ENCODE measurements around the gene PDE11A. TPM values are rescaled to one million over a fixed set of nuclear protein-coding genes. Genes with fewer than 3 reads are reported as not detected.

The PDE11A gene
- total RNA-seq, 2 experiments from 2014 or later = not detected

GRCh38 chr2:177705511-177706173, 366.9 kb downstream of the PDE11A start:
- ChIA-PET CTCF (no interaction called here), POLR2A (no interaction called here)
- no peak overlapping the region for H3K4me3 Mint-ChIP-seq
- no peak for DNase-seq
- H3K9me3 Mint-ChIP-seq = no peaks in the 10 kb centered on the region
- no peak overlapping the region for H3K27ac Mint-ChIP-seq
- peaks cover 7% of the 10 kb centered on the region for H3K27me3 Mint-ChIP-seq
- H3K4me1 Mint-ChIP-seq = peaks cover 2% of the 10 kb centered on the region
- no peaks in the 10 kb centered on the region for H3K36me3 Mint-ChIP-seq (ENCODE audit: low read depth)

GRCh38 chr2:177703159-177703558, 369.4 kb downstream of the PDE11A start:
- POLR2A ChIA-PET = no interaction called here
- Mint-ChIP-seq H3K27me3 (peaks cover 7% of the 10 kb centered on the region), H3K4me1 (peaks cover 4% of the 10 kb centered on the region), H3K36me3 (ENCODE audit: low read depth) (no peaks in the 10 kb centered on the region), H3K4me3 (no peak overlapping the region), H3K27ac (no peak overlapping the region), H3K9me3 (no peaks in the 10 kb centered on the region)
- no peak for DNase-seq
- CTCF ChIA-PET = interaction anchor here (1.5 kb wide), 1 partner anchor 14 kb away, joined by 3 read pairs; no protein-coding TSS in a partner anchor

- ChIA-PET CTCF (interaction anchor here (0.7 kb wide), 1 partner anchor 844 kb away, joined by 3 read pairs; no protein-coding TSS in a partner anchor), POLR2A (no interaction called here)
- no peaks in the 10 kb centered on the region for H3K36me3 Mint-ChIP-seq (ENCODE audit: low read depth)
- H3K27me3 Mint-ChIP-seq = peaks cover 10% of the 10 kb centered on the region
- H3K9me3 Mint-ChIP-seq = no peaks in the 10 kb centered on the region
- no peak overlapping the region for H3K27ac Mint-ChIP-seq
- H3K4me1 Mint-ChIP-seq = peaks cover 4% of the 10 kb centered on the region
- no peak overlapping the region for H3K4me3 Mint-ChIP-seq
- no peak for DNase-seq
These were observed 374.3 kb downstream of the PDE11A start for GRCh38 chr2:177698281-177698680.

- Mint-ChIP-seq H3K9me3 (no peaks in the 10 kb centered on the region), H3K36me3 (ENCODE audit: low read depth) (no peaks in the 10 kb centered on the region), H3K4me1 (peaks cover 5% of the 10 kb centered on the region), H3K27me3 (peaks cover 10% of the 10 kb centered on the region), H3K27ac (no peak overlapping the region), H3K4me3 (no peak overlapping the region)
- POLR2A ChIA-PET = no interaction called here
- DNase-seq = no peak
- CTCF ChIA-PET = interaction anchor here (0.7 kb wide), 1 partner anchor 33 kb away, joined by 3 read pairs; no protein-coding TSS in a partner anchor
These were observed 378.2 kb downstream of the PDE11A start for GRCh38 chr2:177694348-177694747.

- ChIA-PET POLR2A (no interaction called here), CTCF (interaction anchor here (1.2 to 1.3 kb wide), 2 partner anchors 12 to 25 kb away, joined by 3 to 4 read pairs; no protein-coding TSS in a partner anchor)
- Mint-ChIP-seq H3K27me3 (peaks cover 10% of the 10 kb centered on the region), H3K4me3 (no peak overlapping the region), H3K36me3 (ENCODE audit: low read depth) (no peaks in the 10 kb centered on the region), H3K4me1 (peaks cover 5% of the 10 kb centered on the region), H3K9me3 (no peaks in the 10 kb centered on the region), H3K27ac (no peak overlapping the region)
- DNase-seq = no peak
These were observed 378.8 kb downstream of the PDE11A start for GRCh38 chr2:177693658-177694339.

- peaks cover 5% of the 10 kb centered on the region for H3K4me1 Mint-ChIP-seq
- no peak overlapping the region for H3K4me3 Mint-ChIP-seq
- H3K27ac Mint-ChIP-seq = no peak overlapping the region
- no peaks in the 10 kb centered on the region for H3K9me3 Mint-ChIP-seq
- ChIA-PET CTCF (interaction anchor here (1.2 to 1.3 kb wide), 2 partner anchors 11 to 24 kb away, joined by 3 to 4 read pairs; no protein-coding TSS in a partner anchor), POLR2A (no interaction called here)
- no peak for DNase-seq
- peaks cover 10% of the 10 kb centered on the region for H3K27me3 Mint-ChIP-seq
- H3K36me3 Mint-ChIP-seq (ENCODE audit: low read depth) = no peaks in the 10 kb centered on the region
These were observed 379.8 kb downstream of the PDE11A start for GRCh38 chr2:177692783-177693269.

GRCh38 chr2:177692042-177692782, 380.4 kb downstream of the PDE11A start:
- no peaks in the 10 kb centered on the region for H3K9me3 Mint-ChIP-seq
- ChIA-PET POLR2A (no interaction called here), CTCF (interaction anchor here (1.3 kb wide), 1 partner anchor 23 kb away, joined by 4 read pairs; no protein-coding TSS in a partner anchor)
- peaks cover 10% of the 10 kb centered on the region for H3K27me3 Mint-ChIP-seq
- H3K36me3 Mint-ChIP-seq (ENCODE audit: low read depth) = no peaks in the 10 kb centered on the region
- H3K4me3 Mint-ChIP-seq = no peak overlapping the region
- no peak for DNase-seq
- peaks cover 5% of the 10 kb centered on the region for H3K4me1 Mint-ChIP-seq
- H3K27ac Mint-ChIP-seq = no peak overlapping the region

GRCh38 chr2:177691177-177691576, 381.4 kb downstream of the PDE11A start:
- Mint-ChIP-seq H3K27me3 (peaks cover 9% of the 10 kb centered on the region), H3K9me3 (no peaks in the 10 kb centered on the region), H3K4me1 (peaks cover 5% of the 10 kb centered on the region), H3K36me3 (ENCODE audit: low read depth) (no peaks in the 10 kb centered on the region), H3K27ac (no peak overlapping the region), H3K4me3 (no peak overlapping the region)
- POLR2A ChIA-PET = no interaction called here
- CTCF ChIA-PET = interaction anchor here (1.3 to 1.4 kb wide), 2 partner anchors 22 to 99 kb away, joined by 3 to 4 read pairs; no protein-coding TSS in a partner anchor
- DNase-seq = no peak

GRCh38 chr2:177689623-177690022, 383.0 kb downstream of the PDE11A start:
- no peak for DNase-seq
- ChIA-PET CTCF (interaction anchor here (1.0 kb wide), 1 partner anchor 13 kb away, joined by 3 read pairs; no protein-coding TSS in a partner anchor), POLR2A (no interaction called here)
- H3K27me3 Mint-ChIP-seq = no peaks in the 10 kb centered on the region
- no peak overlapping the region for H3K4me3 Mint-ChIP-seq
- H3K36me3 Mint-ChIP-seq (ENCODE audit: low read depth) = no peaks in the 10 kb centered on the region
- H3K27ac Mint-ChIP-seq = no peak overlapping the region
- no peaks in the 10 kb centered on the region for H3K9me3 Mint-ChIP-seq
- H3K4me1 Mint-ChIP-seq = peaks cover 5% of the 10 kb centered on the region

- H3K27me3 Mint-ChIP-seq = no peaks in the 10 kb centered on the region
- CTCF ChIA-PET = interaction anchor here (1.0 kb wide), 1 partner anchor 13 kb away, joined by 3 read pairs; no protein-coding TSS in a partner anchor
- no peaks in the 10 kb centered on the region for H3K36me3 Mint-ChIP-seq (ENCODE audit: low read depth)
- no peak overlapping the region for H3K4me3 Mint-ChIP-seq
- peaks cover 5% of the 10 kb centered on the region for H3K4me1 Mint-ChIP-seq
- no peak overlapping the region for H3K27ac Mint-ChIP-seq
- POLR2A ChIA-PET = no interaction called here
- no peak for DNase-seq
- H3K9me3 Mint-ChIP-seq = no peaks in the 10 kb centered on the region
These were observed 383.7 kb downstream of the PDE11A start for GRCh38 chr2:177688844-177689243.

- DNase-seq = no peak
- no peaks in the 10 kb centered on the region for H3K27me3 Mint-ChIP-seq
- no peak overlapping the region for H3K4me3 Mint-ChIP-seq
- POLR2A ChIA-PET = no interaction called here
- H3K9me3 Mint-ChIP-seq = no peaks in the 10 kb centered on the region
- no peaks in the 10 kb centered on the region for H3K4me1 Mint-ChIP-seq
- no peaks in the 10 kb centered on the region for H3K36me3 Mint-ChIP-seq (ENCODE audit: low read depth)
- no peak overlapping the region for H3K27ac Mint-ChIP-seq
- CTCF ChIA-PET = no interaction called here
These were observed 388.9 kb downstream of the PDE11A start for GRCh38 chr2:177683661-177684069.

GRCh38 chr2:177682836-177683660, 389.5 kb downstream of the PDE11A start:
- Mint-ChIP-seq H3K27me3 (peaks cover 1% of the 10 kb centered on the region), H3K9me3 (no peaks in the 10 kb centered on the region), H3K36me3 (ENCODE audit: low read depth) (no peaks in the 10 kb centered on the region), H3K27ac (no peak overlapping the region), H3K4me3 (no peak overlapping the region), H3K4me1 (no peaks in the 10 kb centered on the region)
- ChIA-PET POLR2A (no interaction called here), CTCF (interaction anchor here (1.3 kb wide), 1 partner anchor 10 kb away, joined by 3 read pairs; no protein-coding TSS in a partner anchor)
- DNase-seq = no peak

Measured in activated CD4-positive, alpha-beta T cell treated with anti-CD3 and anti-CD28 coated beads, Interleukin-2, amount 10 ng/mL, durations not matched to agents 7 days and 5 days (primary cell).